ENCODE data around the gene KRTAP10-7. TPM values are rescaled to one million over a fixed set of nuclear protein-coding genes. Genes with fewer than 3 reads are reported as not detected.
"Not testable (repeated sequence)": the region's sequence is repeated elsewhere in the genome, so short reads cannot be mapped to it uniquely, and the experiment has no call there.

KRTAP10-7 gene
- total and polyA plus RNA-seq, 10 donors = not detected

- Histone ChIP-seq H3K27ac (no peak within 1 kb of the TSS), H3K27me3 (replicated peaks in 1 of 7) (peaks cover 0 to 46% (median 4%) of the 10 kb centered on the region in 7 donors), H3K4me3 (no peak within 1 kb of the TSS), H3K9me3 (peaks cover 2 to 35% (median 22%) of the 10 kb centered on the region in 8 donors), H3K4me1 (no peaks in the 10 kb centered on the region), H3K36me3 (no peaks in the 10 kb centered on the region)
- intact Hi-C loops (cut with DNase I; ENCODE audit: low total_unique reads) = no loop called here
- TF ChIP-seq POLR2A (IDR thresholded peaks at IDR 0.05) = no peak
- no peak for TF ChIP-seq POLR2AphosphoS5 (IDR thresholded peaks at IDR 0.05)
- TF ChIP-seq CTCF (IDR thresholded peaks at IDR 0.05 in 8 of 11, conservative IDR thresholded peaks at IDR 0.05 in 3 of 11) = no peak
- 48 to 74% (median 67%) methylated on average over 12 to 21 of the region's 21 CpGs for WGBS, 5 donors
- DNase-seq = no peak
These were observed 36.8 kb downstream of the KRTAP10-7 start, which contains the start of gene KRTAP10-10 for GRCh38 chr21:44637018-44637850. KRTAP10-10 (plus strand) TSS chr21:44637356; CDS start chr21:44637418, 62 bp downstream.

GRCh38 chr21:44637851-44638348, 37.5 kb downstream of the KRTAP10-7 start:
- H3K4me1 ChIP-seq; DNase-seq; H3K4me3 ChIP-seq; intact Hi-C loops (cut with DNase I; ENCODE audit: low total_unique reads); H3K36me3 ChIP-seq; H3K27ac ChIP-seq: not testable (repeated sequence)
- whole genome bisulfite sequencing, 5 donors = 72 to 89% (median 77%) methylated on average over 9 to 12 of the region's 12 CpGs
- H3K9me3 ChIP-seq = peaks cover under 1 to 30% (median 18%) of the 10 kb centered on the region in 8 donors
- H3K27me3 ChIP-seq (replicated peaks in 1 of 7) = peaks cover 0 to 46% (median 4%) of the 10 kb centered on the region in 7 donors

- H3K4me1 ChIP-seq; DNase-seq; H3K4me3 ChIP-seq; H3K27ac ChIP-seq; H3K36me3 ChIP-seq; intact Hi-C loops (cut with DNase I; ENCODE audit: low total_unique reads): not testable (repeated sequence)
- WGBS, 5 donors = 71 to 82% (median 79%) methylated on average over 14 to 21 of the region's 21 CpGs
- Histone ChIP-seq H3K9me3 (peaks cover 0 to 30% (median 23%) of the 10 kb centered on the region in 8 donors), H3K27me3 (replicated peaks in 1 of 7) (peaks cover 0 to 46% (median 4%) of the 10 kb centered on the region in 7 donors)
These were observed 38.3 kb downstream of the KRTAP10-7 start for GRCh38 chr21:44638506-44639330.

- 80 to 91% (median 89%) methylated on average over 12 of the region's 12 CpGs for WGBS, 5 donors
- TF ChIP-seq POLR2AphosphoS5 (IDR thresholded peaks at IDR 0.05) = no peak
- DNase-seq = no peak
- H3K36me3 ChIP-seq = no peaks in the 10 kb centered on the region
- intact Hi-C loops (cut with DNase I; ENCODE audit: low total_unique reads) = no loop called here
- H3K4me1 ChIP-seq = no peaks in the 10 kb centered on the region
- peaks cover 0 to 34% (median 29%) of the 10 kb centered on the region in 8 donors for H3K9me3 ChIP-seq
- H3K27ac ChIP-seq = no peak overlapping the region
- peaks cover 0 to 46% (median 4%) of the 10 kb centered on the region in 7 donors for H3K27me3 ChIP-seq (replicated peaks in 1 of 7)
- no peak overlapping the region for H3K4me3 ChIP-seq
These were observed 38.9 kb downstream of the KRTAP10-7 start for GRCh38 chr21:44639331-44639655.

GRCh38 chr21:44640761-44641160, 40.4 kb downstream of the KRTAP10-7 start:
- no peak for TF ChIP-seq POLR2A (IDR thresholded peaks at IDR 0.05)
- no peak for TF ChIP-seq CTCF (IDR thresholded peaks at IDR 0.05 in 8 of 11, conservative IDR thresholded peaks at IDR 0.05 in 3 of 11)
- TF ChIP-seq POLR2AphosphoS5 (IDR thresholded peaks at IDR 0.05) = no peak
- H3K4me3 ChIP-seq = no peak overlapping the region
- H3K27me3 ChIP-seq (replicated peaks in 1 of 7) = peaks cover 0 to 41% (median 4%) of the 10 kb centered on the region in 7 donors
- 73 to 94% (median 84%) methylated on average over 5 of the region's 5 CpGs for WGBS, 5 donors
- no peaks in the 10 kb centered on the region for H3K36me3 ChIP-seq
- H3K27ac ChIP-seq = no peak overlapping the region
- DNase-seq = no peak
- intact Hi-C loops (cut with DNase I; ENCODE audit: low total_unique reads) = no loop called here
- H3K9me3 ChIP-seq = peaks cover 0 to 48% (median 43%) of the 10 kb centered on the region in 8 donors
- H3K4me1 ChIP-seq = no peaks in the 10 kb centered on the region
